Spleen (tissue), 7 donors: ENCODE results near the gene XPO4.

Experiments
- POLR2A ChIP-seq, 3 donors: fragments of 450-650 bp; IDR thresholded peaks; one replicate each; pipeline ENCODE4 v1.5.1; 2017; ENCODE audit warnings: antibody characterized with exemption in 3 of 3, mild to moderate bottlenecking in 1 of 3
- POLR2AphosphoS5 ChIP-seq, 3 donors: sonication (generic); formaldehyde crosslinking; IDR thresholded peaks; one replicate each; pipeline ENCODE4 v1.5.1; 2017; ENCODE audit warnings: antibody characterized with exemption in 3 of 3
- TF ChIP-seq, protein P1 (sequence below), 11 experiments: fragments of 200-600 bp in 7 of 11; fragments of 450-650 bp in 4 of 11; sonication (generic) in 4 of 11; IDR thresholded peaks in 8 of 11; conservative IDR thresholded peaks in 3 of 11; 1 replicate in 7 of 11; 2 replicates in 4 of 11; pipeline versions ENCODE4 v1.4.0 to v1.8.0; 2016 to 2021; ENCODE audit warnings: antibody characterized with exemption in 11 of 11, inconsistent platforms in 4 of 11, mild to moderate bottlenecking in 1 of 11
- donor health status: DM: no; HTN: no; CAD: no; lungs with moderate emphysema.
- donor health status: DM: no; HTN: no; CAD: no.
- donor health status: DM: no; HTN: no; CAD: no.

GRCh38 chr13:20774746-20775145 is 127.8 kb downstream of the XPO4 start:
- TF ChIP-seq POLR2A (IDR thresholded peaks at IDR 0.05) (no peak), POLR2AphosphoS5 (IDR thresholded peaks at IDR 0.05) (no peak)
- TF ChIP-seq, protein P1, sequence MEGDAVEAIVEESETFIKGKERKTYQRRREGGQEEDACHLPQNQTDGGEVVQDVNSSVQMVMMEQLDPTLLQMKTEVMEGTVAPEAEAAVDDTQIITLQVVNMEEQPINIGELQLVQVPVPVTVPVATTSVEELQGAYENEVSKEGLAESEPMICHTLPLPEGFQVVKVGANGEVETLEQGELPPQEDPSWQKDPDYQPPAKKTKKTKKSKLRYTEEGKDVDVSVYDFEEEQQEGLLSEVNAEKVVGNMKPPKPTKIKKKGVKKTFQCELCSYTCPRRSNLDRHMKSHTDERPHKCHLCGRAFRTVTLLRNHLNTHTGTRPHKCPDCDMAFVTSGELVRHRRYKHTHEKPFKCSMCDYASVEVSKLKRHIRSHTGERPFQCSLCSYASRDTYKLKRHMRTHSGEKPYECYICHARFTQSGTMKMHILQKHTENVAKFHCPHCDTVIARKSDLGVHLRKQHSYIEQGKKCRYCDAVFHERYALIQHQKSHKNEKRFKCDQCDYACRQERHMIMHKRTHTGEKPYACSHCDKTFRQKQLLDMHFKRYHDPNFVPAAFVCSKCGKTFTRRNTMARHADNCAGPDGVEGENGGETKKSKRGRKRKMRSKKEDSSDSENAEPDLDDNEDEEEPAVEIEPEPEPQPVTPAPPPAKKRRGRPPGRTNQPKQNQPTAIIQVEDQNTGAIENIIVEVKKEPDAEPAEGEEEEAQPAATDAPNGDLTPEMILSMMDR (IDR thresholded peaks at IDR 0.05 in 8 of 11, conservative IDR thresholded peaks at IDR 0.05 in 3 of 11): no peak
